Tibial nerve (tissue), 4 donors: Measurements from ENCODE around the gene AUTS2. TPM values are rescaled to one million over a fixed set of nuclear protein-coding genes. Genes with fewer than 3 reads are reported as not detected.

ENCODE experiments used
- DNase-seq, 2 donors: peaks; one replicate each; pipeline ENCODE4 v3.0.0-alpha.2; 2019; ENCODE audit warnings: low spot score in 2 of 2
- H3K27ac ChIP-seq, 4 donors: fragments of 200-600 bp; sonication (generic) in 3 of 4; one replicate each; pipeline ENCODE4 v1.5.1; 2017 to 2019; ENCODE audit warnings: mild to moderate bottlenecking in 1 of 4
- H3K27me3 ChIP-seq, 2 donors: fragments of 200-600 bp; sonication (generic) in 1 of 2; one replicate each; pipeline versions ENCODE4 v1.5.1 to v1.6.0; 2017 to 2019
- H3K36me3 ChIP-seq, 3 donors: fragments of 200-600 bp; sonication (generic); one replicate each; pipeline ENCODE4 v1.5.1; 2018 to 2019
- H3K4me1 ChIP-seq, 4 donors: fragments of 200-600 bp; sonication (generic) in 3 of 4; one replicate each; pipeline ENCODE4 v1.5.1; 2017 to 2019
- H3K4me3 ChIP-seq, 4 donors: fragments of 200-600 bp; sonication (generic) in 3 of 4; one replicate each; pipeline ENCODE4 v1.5.1; 2017 to 2019; ENCODE audit warnings: mild to moderate bottlenecking in 1 of 4, moderate library complexity in 1 of 4
- H3K9me3 ChIP-seq, 4 donors: fragments of 200-600 bp; sonication (generic) in 3 of 4; one replicate each; pipeline ENCODE4 v1.5.1; 2017 to 2019
- EP300 ChIP-seq, 2 donors: sonication (generic); formaldehyde crosslinking; IDR thresholded peaks; one replicate each; pipeline ENCODE4 v1.6.1; 2017; ENCODE audit warnings: antibody characterized with exemption in 2 of 2, mild to moderate bottlenecking in 1 of 2
- POLR2A ChIP-seq, 2 donors: fragments of 450-650 bp; IDR thresholded peaks; one replicate each; pipeline ENCODE4 v1.6.1; 2017; ENCODE audit warnings: antibody characterized with exemption in 2 of 2, mild to moderate bottlenecking in 2 of 2, moderate library complexity in 2 of 2
- WGBS, 2 donors: methylation state at CpG; one replicate each; pipeline ENCODE4 v1.1.5; 2018; 5-methylcytosine and 5-hydroxymethylcytosine counted together
- total RNA-seq, 4 donors: library from RNA; depleted of rRNA; stranded (reverse); fragments of >200 nt; gene quantifications; one replicate each; pipeline ENCODE4 v1.1.0, GENCODE V29; 2016
- TF ChIP-seq, protein P1 (sequence below), 5 experiments: fragments of 200-600 bp in 3 of 5; fragments of 450-650 bp in 2 of 5; sonication (generic) in 3 of 5; IDR thresholded peaks; one replicate each; pipeline ENCODE4 v1.5.1; 2016 to 2019; ENCODE audit warnings: antibody characterized with exemption in 5 of 5, mild to moderate bottlenecking in 3 of 5, moderate library complexity in 2 of 5

Gene AUTS2
- total RNA-seq, 4 donors from 2014 or later: 56.6 to 87.9 (median 71.6) TPM

DNA sequence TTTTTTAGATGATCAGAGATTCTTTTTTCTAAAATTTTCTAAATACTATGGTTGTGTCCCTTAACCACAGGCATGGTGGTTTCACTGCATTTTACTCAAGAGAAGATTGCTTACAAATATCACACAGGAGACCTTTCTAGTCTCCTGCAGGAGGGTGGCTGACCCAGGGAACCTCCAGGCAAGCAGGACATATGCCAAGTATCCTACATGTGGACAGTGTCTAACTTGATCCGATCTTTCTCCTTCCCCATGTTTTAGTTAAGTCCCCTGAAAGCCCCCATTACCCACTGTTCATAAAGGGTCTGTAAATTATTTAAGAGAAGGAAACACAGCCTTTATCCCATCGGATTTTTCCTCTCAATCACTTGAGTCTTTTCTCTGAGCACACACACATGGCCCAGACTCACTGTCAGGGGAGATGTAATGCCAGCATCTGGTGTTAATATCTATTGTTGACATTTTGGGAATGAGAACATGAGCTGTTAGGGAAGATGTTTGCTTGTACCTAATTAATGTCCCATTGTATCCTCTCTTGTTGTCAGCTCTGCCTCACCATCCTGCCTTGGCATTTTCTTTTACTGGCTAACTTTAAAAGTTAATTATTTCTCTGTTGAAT, 755.2 kb downstream of the AUTS2 start:
- WGBS, 2 donors: 68 to 72% methylated on average over 2 of the region's 2 CpGs

GRCh38 chr7:70353946-70354335, 755.7 kb downstream of the AUTS2 start:
- Histone ChIP-seq H3K36me3 (no peaks in the 10 kb centered on the region), H3K27ac (no peak overlapping the region), H3K27me3 (no peaks in the 10 kb centered on the region), H3K4me1 (peaks cover 0 to 25% (median 0%) of the 10 kb centered on the region in 4 donors), H3K4me3 (no peak overlapping the region), H3K9me3 (no peaks in the 10 kb centered on the region)
- no peak for DNase-seq
- TF ChIP-seq EP300 (IDR thresholded peaks at IDR 0.05): no peak
- no peak for TF ChIP-seq POLR2A (IDR thresholded peaks at IDR 0.05)
- TF ChIP-seq, protein P1, sequence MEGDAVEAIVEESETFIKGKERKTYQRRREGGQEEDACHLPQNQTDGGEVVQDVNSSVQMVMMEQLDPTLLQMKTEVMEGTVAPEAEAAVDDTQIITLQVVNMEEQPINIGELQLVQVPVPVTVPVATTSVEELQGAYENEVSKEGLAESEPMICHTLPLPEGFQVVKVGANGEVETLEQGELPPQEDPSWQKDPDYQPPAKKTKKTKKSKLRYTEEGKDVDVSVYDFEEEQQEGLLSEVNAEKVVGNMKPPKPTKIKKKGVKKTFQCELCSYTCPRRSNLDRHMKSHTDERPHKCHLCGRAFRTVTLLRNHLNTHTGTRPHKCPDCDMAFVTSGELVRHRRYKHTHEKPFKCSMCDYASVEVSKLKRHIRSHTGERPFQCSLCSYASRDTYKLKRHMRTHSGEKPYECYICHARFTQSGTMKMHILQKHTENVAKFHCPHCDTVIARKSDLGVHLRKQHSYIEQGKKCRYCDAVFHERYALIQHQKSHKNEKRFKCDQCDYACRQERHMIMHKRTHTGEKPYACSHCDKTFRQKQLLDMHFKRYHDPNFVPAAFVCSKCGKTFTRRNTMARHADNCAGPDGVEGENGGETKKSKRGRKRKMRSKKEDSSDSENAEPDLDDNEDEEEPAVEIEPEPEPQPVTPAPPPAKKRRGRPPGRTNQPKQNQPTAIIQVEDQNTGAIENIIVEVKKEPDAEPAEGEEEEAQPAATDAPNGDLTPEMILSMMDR (IDR thresholded peaks at IDR 0.05): no peak
- 81 to 85% methylated on average over 4 of the region's 4 CpGs for whole genome bisulfite sequencing, 2 donors

More for the DNA sequence above, 755.2 kb downstream of the AUTS2 start:
- Histone ChIP-seq H3K9me3 (no peaks in the 10 kb centered on the region), H3K4me3 (no peak overlapping the region), H3K36me3 (no peaks in the 10 kb centered on the region), H3K4me1 (peaks cover 0 to 25% (median 0%) of the 10 kb centered on the region in 4 donors), H3K27me3 (no peaks in the 10 kb centered on the region), H3K27ac (no peak overlapping the region)
- no peak for DNase-seq
- TF ChIP-seq POLR2A (IDR thresholded peaks at IDR 0.05): no peak
- no peak for TF ChIP-seq EP300 (IDR thresholded peaks at IDR 0.05)
- TF ChIP-seq, protein P1 (IDR thresholded peaks at IDR 0.05): no peak

DNA sequence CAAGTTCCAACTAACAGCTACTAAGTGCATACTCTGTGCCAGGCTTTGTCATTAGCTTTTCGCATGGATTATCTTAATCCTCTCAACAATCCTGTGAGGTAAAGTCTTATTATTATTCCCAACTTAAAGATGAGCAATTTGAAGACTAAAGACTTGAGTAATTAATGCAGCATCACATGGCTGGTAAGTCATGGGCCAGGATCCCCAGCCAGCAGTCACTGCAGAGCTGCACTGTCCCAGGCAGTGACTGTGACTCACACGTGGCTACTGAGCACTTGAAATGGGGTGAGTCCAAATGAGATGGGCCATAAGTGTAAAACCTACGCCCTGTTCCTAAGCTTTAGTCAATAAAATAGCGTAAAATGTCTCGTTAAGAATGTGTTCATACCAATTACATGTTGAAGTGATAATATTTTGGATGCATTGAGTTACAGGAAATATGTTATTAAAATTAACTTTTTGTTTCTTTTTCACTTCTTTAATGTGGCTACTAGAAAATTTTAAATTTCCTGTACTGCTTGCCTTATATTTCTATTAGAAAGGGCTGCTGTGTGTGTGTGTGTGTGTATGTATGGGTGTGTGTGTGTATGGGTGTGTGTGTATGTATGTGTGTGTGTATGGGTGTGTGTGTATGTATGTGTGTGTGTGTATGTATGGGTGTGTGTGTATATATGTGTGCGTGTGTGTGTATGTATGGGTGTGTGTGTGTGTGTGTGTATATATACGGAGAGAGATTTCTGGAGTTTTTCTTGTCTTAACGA, 756.3 kb downstream of the AUTS2 start:
- TF ChIP-seq, protein P1 (IDR thresholded peaks at IDR 0.05): no peak
- TF ChIP-seq EP300 (IDR thresholded peaks at IDR 0.05): no peak
- TF ChIP-seq POLR2A (IDR thresholded peaks at IDR 0.05): no peak
- no peak for DNase-seq
- H3K27me3 ChIP-seq: no peaks in the 10 kb centered on the region
- H3K36me3 ChIP-seq: no peaks in the 10 kb centered on the region
- H3K4me1 ChIP-seq: peaks cover 0 to 25% (median 0%) of the 10 kb centered on the region in 4 donors
- no peak overlapping the region for H3K4me3 ChIP-seq
- no peak overlapping the region for H3K27ac ChIP-seq
- 84 to 88% methylated on average over 8 of the region's 8 CpGs for WGBS, 2 donors
- H3K9me3 ChIP-seq: no peaks in the 10 kb centered on the region

DNA sequence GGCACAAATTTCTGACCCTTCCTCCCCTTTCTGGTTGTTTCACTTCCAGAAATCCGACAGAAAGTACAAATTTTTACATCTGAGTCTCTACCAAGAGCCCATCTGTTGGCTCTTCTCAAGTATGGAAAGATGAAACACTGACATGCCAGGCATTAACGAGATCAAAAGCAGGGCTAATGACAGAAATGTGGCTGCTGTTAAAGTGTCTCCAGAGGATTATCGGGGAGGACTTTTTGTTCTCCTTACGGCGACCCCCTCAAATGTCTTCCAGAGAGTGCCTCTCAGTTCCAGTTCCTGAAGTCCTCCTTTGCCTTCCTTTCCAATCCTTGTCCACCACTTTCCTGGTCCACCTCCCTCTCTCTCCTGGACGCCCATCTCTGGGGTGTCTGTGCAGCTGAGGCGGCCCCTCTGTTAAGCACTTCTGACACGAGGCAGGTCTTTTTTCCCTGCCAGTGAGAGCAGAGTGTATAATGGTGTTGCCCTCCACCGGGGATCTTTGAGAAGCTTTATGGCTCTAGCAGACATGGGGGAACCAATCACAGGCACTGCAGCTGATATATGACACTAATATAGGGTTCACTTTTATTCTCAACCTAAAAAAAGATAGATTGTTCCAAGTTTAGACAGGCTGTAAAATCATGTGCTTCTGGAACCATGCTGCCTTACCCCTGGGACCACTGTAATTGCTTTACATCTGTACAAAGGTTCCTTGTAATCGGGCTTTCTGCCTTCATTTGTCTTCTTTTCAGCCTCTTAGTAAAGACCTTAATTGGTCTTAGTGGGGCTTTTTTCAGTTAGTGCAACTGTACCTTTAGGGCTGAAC, 757.1 kb downstream of the AUTS2 start:
- TF ChIP-seq EP300 (IDR thresholded peaks at IDR 0.05) (no peak), POLR2A (IDR thresholded peaks at IDR 0.05) (no peak)
- TF ChIP-seq, protein P1 (IDR thresholded peaks at IDR 0.05): no peak
- Histone ChIP-seq H3K4me1 (peaks cover 0 to 25% (median 0%) of the 10 kb centered on the region in 4 donors), H3K9me3 (no peaks in the 10 kb centered on the region), H3K27me3 (no peaks in the 10 kb centered on the region), H3K4me3 (no peak overlapping the region), H3K36me3 (no peaks in the 10 kb centered on the region), H3K27ac (no peak overlapping the region)
- DNase-seq: no peak
- WGBS, 2 donors: 65 to 74% methylated on average over 10 of the region's 10 CpGs
